ENCODE measurements around the gene C1QTNF8.

DNA sequence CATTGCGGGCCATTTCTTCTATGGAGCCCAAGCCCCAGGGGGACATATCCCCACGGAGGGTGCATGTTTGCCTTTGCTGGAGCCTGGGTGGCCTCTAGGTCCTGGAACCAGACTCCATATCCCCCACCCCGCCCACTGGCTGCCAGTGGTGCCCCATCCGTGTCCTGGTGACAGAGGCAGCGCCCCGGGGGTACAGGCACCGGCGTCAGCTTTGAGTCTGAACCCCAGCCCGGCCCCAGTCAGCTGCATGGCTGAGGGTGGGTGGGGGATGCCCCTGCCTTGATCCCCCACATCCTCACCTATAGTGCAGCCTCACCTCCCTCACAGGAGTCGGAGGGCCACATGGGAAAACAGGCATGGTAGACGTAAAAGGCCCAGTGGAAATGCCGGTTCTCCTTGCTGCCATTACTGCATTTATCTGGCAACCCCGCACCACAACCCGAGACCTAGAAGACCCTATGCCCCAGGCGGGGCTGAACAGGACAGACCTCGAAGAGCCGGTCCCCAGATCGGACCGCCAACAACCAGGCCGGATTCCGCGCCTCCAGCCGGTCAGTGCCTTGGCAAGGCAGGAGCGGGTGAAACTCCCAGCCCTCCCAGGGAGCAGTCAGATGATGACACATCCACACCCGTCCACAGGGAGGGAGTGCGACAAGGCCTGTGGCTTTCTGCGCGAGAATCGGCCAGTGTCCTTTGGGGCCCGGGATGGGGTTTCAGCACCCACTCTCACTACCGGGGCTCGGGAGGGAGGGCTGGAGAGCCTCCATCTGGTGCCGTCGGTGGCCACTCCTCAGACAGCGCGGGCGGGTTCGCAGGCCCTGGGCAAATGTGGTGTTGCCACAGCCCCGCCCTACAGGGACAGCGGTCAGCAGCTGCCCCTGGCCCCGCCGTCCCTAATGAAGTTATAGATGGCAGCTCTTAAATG is 35.4 kb downstream of the C1QTNF8 start:
- TF ChIP-seq POLR2AphosphoS5 (IDR thresholded peaks at IDR 0.05; ENCODE audit: low read depth) (no peak), REST (IDR thresholded peaks at IDR 0.05; ENCODE audit: insufficient replicate concordance, low read depth) (no peak)
- TF ChIP-seq, protein P1, sequence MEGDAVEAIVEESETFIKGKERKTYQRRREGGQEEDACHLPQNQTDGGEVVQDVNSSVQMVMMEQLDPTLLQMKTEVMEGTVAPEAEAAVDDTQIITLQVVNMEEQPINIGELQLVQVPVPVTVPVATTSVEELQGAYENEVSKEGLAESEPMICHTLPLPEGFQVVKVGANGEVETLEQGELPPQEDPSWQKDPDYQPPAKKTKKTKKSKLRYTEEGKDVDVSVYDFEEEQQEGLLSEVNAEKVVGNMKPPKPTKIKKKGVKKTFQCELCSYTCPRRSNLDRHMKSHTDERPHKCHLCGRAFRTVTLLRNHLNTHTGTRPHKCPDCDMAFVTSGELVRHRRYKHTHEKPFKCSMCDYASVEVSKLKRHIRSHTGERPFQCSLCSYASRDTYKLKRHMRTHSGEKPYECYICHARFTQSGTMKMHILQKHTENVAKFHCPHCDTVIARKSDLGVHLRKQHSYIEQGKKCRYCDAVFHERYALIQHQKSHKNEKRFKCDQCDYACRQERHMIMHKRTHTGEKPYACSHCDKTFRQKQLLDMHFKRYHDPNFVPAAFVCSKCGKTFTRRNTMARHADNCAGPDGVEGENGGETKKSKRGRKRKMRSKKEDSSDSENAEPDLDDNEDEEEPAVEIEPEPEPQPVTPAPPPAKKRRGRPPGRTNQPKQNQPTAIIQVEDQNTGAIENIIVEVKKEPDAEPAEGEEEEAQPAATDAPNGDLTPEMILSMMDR (IDR thresholded peaks at IDR 0.05; ENCODE audit: insufficient read depth, low read length) = no peak
